ENCODE data around the gene FXR2.
A peak's percentile ranks its signal among the peaks of the same experiment; 100 is the strongest.

FXR2 gene

DNA sequence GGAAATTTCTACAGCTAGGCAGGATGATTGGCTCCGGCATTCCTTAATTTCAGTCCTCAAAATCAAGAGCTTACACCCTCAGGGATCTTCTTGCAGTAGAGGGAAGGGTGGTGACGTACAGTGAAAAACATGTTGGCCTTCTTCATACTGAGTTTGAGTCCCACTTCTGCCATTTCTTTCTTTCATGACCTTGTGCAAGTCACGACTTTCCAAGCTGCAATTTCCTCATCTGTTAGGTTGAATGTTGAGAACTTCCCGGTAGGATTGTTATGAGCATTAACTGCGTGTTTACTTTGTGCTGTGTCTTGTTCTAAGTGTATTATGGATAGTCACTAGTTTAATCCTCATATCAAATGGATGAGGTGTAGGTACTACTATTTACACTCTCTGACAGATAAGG, 45.1 kb downstream of the FXR2 start:
- no peak for DNase-seq

GRCh38 chr17:7563115-7563869, 51.4 kb downstream of the FXR2 start:
- no peak for DNase-seq

- DNase-seq, result no peak
Observed at GRCh38 chr17:7562208-7562605, 52.5 kb downstream of the FXR2 start.

- DNase-seq, result peak; percentile 85
Observed at GRCh38 chr17:7561589-7562207, 53.0 kb downstream of the FXR2 start, which contains the start of gene SENP3. TSS of gene SENP3 (plus strand) at chr17:7561919. CDS start at chr17:7563077, 1,158 bp downstream.

- peak; percentile 75 for DNase-seq
Observed at GRCh38 chr17:7561028-7561575, 53.6 kb downstream of the FXR2 start.

DNA sequence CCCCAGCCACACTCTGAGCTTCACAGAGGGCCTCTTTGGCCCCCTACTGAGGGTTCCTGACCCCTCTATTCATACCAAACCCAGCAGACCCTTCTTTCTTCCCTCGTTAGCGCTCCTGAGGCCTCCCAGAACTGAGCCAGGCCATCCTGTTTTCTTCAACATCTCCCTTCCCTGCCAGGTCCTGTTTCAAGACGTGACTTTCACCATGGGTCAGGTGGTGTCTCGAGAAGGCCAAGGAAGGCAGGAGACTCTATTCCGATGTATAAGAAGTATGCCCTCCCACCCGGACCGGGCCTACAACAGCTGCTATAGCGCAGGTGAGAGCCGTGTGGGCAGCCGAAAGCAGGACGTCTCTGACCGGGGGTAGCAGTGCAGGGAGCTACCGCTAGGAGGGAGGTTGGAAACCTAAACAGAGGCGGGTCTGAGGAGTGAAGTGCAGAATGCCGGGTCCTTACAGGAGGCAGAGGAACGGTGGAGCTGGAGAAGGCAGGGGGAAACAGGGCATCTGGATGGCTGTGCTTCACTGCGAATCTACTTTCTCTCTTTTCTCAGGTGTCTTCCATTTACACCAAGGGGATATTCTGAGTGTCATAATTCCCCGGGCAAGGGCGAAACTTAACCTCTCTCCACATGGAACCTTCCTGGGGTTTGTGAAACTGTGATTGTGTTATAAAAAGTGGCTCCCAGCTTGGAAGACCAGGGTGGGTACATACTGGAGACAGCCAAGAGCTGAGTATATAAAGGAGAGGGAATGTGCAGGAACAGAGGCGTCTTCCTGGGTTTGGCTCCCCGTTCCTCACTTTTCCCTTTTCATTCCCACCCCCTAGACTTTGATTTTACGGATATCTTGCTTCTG, 54.3 kb downstream of the FXR2 start:
- DNase-seq, result no peak

DNA sequence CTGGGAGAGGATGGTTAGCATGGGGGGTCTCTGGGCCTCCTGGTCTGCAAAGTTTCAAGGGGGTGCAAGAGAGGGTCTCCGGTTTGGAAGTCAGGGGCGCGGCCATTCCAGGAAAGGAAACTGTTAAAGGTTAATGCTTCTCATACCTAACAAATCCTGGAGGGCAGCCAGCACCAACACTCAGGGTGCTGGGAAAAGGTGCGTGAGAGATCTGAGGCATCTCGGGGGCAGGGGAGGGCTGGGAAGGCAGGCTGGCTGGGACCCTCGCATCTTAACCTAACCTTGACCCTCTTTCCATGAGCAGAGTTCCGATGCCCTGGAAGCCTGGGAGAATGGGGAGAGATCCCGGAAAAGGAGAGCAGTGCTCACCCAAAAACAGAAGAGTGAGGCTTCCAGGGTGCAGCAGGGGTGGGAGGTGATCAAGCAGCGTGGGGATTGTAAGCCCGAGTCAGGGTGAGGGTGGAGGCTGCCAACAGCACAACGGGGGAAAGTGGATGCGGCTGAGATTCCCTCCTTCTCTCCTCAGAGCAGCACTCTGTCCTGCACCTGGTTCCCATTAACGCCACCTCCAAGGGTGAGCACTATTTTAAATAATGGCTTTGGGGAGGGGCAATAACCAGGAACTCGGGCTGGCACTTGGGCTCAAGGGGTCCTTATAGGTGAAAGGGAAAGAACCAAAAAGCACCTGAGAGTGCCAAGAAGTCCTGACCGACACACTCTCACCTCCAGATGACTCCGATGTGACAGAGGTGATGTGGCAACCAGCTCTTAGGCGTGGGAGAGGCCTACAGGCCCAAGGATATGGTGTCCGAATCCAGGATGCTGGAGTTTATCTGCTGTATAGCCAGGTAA, 55.2 kb downstream of the FXR2 start:
- no peak for DNase-seq

GRCh38 chr17:7558544-7559319, 56.0 kb downstream of the FXR2 start, which contains the start of gene TNFSF13:
TSS of gene TNFSF13 (plus strand) at chr17:7558750. CDS start at chr17:7559040, 290 bp downstream.
- no peak for DNase-seq

GRCh38 chr17:7557775-7558543, 56.7 kb downstream of the FXR2 start:
- DNase-seq, result no peak

DNA sequence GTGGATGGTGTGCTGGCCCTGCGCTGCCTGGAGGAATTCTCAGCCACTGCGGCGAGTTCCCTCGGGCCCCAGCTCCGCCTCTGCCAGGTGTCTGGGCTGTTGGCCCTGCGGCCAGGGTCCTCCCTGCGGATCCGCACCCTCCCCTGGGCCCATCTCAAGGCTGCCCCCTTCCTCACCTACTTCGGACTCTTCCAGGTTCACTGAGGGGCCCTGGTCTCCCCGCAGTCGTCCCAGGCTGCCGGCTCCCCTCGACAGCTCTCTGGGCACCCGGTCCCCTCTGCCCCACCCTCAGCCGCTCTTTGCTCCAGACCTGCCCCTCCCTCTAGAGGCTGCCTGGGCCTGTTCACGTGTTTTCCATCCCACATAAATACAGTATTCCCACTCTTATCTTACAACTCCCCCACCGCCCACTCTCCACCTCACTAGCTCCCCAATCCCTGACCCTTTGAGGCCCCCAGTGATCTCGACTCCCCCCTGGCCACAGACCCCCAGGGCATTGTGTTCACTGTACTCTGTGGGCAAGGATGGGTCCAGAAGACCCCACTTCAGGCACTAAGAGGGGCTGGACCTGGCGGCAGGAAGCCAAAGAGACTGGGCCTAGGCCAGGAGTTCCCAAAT, 57.4 kb downstream of the FXR2 start:
- no peak for DNase-seq

DNA sequence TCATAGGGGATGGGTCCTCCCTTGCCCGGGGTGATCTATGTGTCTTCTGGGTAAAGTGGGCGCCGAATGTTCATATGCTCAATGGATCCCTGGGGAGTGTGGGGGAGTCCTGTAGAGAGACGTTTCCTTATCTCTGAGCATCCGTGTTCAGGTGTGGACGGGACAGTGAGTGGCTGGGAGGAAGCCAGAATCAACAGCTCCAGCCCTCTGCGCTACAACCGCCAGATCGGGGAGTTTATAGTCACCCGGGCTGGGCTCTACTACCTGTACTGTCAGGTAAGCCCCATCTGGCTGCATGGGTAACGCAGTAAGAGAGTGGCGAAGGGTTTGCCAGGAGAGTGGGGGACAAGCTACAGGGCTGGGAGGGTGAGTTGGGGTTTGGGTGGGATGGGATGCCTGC, 58.1 kb downstream of the FXR2 start:
- no peak for DNase-seq

- no peak for DNase-seq
Observed at GRCh38 chr17:7555320-7555948, 59.3 kb downstream of the FXR2 start.

DNA sequence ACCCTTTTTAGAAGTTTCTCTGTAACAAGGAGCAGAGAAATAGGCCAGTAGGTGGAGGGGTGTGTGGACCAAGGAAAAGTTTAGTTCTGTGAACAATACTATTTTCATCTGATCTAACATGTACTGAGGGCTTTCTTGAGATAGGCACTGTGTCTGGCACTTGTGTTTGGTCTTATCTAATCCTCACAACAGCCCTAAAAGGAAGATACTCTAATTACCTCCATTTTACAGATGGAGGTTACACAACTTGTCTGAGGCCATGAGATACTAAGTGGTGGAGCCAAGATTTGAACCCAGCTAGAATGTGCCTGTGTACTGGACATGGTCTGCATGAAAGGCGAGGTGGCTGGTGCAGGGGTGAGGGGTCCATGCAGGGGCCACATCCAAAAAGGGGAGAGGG, 61.3 kb downstream of the FXR2 start:
- DNase-seq, result no peak

DNA sequence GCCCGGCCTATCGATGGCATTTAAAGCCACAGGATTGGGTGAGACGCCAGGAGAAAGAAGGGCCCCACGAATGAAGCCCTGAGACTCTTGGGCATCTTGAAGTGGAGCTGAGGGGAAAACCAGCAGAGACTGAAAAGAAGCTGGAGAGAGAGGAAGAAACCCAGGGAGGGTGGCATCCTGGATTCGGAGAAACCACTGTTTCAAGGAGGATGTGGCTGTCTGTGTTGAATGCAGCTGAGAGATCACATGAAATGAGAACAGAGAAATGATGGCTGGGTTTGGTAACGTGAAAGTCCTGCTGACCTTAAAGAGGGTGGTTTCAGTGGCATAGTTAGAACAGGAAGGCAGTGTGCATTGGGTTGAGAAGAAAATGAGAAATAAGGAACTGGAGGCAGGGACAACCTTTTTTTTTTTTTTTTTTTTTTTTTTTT, 62.1 kb downstream of the FXR2 start:
- peak; percentile 34 for DNase-seq

DNA sequence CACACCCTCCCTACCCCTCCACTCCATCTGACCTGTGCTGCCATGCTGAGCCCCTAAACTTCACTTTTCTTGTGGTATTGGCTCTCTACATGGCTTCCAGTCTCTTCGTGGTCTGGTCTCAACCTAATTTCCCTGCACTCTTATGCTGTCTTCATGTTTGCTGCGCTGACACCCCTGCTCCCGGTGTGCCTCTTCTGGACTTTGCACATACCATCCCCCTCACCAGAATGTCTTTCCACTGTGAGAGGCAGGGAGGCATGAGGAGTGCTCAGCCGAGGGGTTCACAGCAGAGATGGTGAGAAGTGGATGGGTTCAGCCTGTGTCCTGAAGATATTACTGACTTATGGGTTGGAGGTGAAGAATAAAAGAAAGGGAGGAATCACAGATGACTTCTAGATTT, 63.3 kb downstream of the FXR2 start:
- DNase-seq, result no peak

DNA sequence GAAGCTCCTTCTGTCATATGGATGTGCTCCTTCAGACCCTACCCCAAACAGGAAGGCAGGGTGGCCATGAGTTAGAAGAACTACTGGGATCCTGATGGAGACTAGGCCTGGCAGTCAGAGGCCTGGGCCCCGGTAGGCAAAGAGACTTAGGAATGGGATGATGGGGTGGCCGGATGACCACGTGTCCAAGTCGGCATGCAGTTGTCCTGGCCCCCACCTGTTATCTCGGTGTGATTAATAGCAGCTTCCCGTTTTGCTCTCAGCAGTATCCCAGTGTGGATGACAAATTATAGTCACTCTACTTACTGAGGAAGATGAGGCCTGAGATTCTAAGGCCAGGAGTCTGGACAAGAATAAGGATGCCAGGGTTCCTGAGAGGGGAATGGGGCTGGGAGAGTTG, 64.4 kb downstream of the FXR2 start:
- no peak for DNase-seq

- peak; percentile 45 for DNase-seq
Observed at GRCh38 chr17:7549401-7550055, 65.2 kb downstream of the FXR2 start.

GRCh38 chr17:7548585-7549400, 65.9 kb downstream of the FXR2 start, which contains the start of gene TNFSF12:
TSS of gene TNFSF12 (plus strand) at chr17:7549058. CDS start at chr17:7549154, 96 bp downstream.
- peak; percentile 57 for DNase-seq

Measured in activated effector memory CD4-positive, alpha-beta T cell treated with Interleukin-2 at 50 U/mL for 16 hours (primary cell).